NCI-H524 treated with DMSO at 0.1 percent for 48 hours (cell line): ENCODE data around the gene ZNF266.

Source experiments
- DNase-seq: peaks from one replicate; lab custom pipeline; 2025; lab: John Stamatoyannopoulos, UW

ZNF266 gene

DNA sequence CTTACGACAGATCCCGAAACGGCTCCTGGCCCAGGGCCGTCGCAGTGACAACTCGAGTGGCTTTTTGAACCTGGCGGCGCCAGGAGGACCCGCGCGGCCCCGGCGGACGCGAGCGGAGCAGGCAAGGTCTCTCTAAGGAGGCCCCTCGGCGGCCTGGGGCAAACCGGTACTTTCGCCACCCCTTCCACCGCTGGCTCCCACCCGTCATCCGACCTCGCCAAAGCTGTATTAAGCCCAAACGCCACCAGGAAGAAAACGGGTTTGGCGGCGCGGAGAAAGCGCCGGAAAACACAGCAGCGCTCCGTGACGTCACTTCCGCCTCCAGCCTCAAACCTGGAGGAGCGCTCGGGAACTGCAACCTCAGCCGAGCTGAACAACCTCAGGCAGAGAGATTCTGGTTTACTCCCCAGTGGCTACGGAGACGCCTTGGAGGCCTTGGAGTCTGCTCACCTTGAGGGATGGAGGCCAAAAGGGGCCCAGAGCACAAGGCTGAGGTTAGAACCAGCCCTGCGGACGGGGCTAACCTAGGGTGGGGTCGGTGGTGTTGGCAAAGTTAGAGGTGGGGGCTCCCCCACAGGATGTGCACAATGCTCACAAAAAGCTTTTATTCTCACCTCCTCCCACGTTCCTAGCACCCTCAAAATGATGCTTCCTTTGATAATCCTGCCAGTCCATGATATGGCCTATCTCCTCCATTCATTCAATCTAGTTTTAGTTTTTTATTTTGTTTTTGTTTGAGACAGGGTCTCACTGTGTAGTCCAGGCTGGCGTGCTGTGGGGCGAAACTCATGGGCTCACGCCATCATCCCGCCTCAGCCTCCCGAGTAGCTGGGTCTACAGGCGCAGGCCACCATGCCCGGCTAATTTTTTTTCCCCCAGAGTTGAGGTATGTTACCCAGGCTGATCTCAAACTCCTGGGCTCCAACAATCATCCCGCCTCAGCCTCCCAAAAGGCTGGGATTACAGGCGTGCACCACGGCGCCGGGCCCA, at the start of gene ZNF266:
Gene ZNF266 (minus strand): TSS at position 295 of the 990 bp plus-strand sequence. CDS start 15,484 bp downstream, outside the sequence.
- DNase-seq: peak; percentile 28

DNA sequence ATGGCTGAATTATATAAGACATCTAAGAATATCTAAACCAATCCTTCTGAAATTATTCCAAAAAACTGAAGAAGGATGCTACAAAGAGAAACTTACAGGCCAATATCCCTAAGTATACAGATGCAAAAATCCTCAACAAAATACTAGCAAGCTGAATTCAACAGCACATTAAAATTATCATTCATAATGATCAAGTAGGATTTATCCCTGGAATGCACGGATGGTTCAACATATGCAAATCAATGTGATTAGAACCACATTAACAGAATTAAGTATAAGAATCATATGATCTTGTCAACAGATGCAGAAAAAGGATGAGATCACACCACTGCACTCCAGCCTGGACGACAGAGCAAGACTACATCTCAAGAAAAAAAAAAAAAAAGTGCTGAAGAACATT, 49.8 kb upstream of the ZNF266 start:
- no peak for DNase-seq

DNA sequence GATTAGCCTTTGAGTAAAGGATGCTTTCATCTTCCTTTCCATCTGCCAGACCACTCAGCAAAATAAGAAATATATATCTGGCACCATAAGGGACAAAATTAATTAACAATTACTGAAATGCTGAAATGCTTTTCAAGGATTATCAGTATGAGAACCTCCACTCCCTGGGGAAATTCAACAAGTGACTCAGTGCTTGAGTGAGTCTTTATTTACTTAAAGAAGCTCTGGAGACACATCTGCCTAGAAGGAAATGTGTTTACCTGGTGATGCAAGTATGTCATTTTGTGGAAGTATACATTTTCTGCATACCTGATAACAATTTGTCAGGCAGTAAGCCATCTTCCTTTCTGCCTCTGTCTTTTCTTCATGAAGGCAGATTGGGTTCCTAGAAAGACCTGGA, 39.6 kb upstream of the ZNF266 start:
- peak; percentile 54 for DNase-seq

DNA sequence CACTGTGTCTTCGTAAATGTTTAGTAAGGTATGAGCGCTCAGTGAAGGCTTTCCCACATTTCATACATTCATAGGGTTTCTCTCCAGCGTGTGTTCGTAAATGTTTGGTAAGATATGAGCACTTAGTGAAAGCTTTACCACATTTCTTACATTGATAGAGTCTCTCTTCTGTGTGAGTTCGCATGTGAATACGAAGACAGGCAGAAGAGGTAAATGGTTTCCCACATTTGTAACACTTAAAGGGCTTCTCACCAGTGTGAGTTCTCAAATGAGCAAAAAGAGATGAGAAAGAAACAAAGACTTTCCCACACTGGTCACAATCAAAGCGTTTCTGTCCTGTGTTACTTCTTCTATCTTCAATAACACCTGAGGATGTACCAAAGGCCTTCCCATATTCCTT, 31.8 kb upstream of the ZNF266 start:
- no peak for DNase-seq

DNA sequence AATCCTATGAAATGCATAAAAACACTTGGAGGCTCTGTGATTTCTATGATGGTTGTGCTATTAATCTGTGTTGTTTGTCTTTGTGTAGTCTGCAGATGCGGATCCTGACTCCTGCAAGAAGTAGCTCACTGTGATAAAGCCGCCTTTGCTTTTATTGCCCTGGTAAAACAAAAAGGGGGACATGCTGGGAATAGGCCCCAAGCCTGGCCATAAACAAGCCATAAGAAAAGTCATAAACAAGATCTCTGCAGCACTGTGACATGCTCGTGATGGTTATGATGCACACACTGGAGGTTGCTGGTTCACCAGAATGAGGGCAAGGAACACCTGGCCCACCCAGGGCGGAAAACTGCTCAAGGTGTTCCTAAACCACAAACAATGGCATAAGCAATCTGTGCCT, 26.6 kb upstream of the ZNF266 start:
- DNase-seq: no peak

DNA sequence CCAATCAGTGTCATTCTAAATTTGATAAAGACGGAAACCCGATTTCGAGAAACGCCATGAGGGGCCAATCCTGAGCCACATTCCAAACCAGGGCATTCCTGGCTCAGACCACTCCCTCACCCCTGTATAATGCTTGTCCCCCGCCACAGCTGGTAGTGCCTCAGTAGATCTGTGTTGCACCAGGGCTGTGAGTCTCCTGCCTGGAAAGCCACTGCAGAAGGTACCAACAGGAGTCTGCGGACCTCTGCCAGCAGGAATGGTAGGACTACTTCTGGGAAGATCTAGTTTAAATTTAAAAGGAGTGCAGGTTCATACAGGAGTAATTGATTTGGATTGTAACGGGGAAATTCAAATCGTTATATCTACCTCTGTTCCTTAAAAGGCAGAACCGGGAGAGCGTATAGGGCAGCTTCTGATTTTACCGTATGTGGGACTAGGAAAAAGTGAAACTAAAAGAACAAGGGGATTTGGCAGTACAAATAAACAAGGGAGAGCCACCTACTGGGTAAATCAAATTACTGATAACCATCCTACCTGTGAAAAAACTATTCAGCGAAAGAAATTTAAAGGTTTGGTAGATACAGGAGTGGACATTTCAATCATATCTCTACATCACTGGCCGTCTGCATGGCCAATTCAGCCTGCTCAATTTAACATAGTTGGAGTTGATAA, 20.8 kb upstream of the ZNF266 start:
- DNase-seq: no peak

DNA sequence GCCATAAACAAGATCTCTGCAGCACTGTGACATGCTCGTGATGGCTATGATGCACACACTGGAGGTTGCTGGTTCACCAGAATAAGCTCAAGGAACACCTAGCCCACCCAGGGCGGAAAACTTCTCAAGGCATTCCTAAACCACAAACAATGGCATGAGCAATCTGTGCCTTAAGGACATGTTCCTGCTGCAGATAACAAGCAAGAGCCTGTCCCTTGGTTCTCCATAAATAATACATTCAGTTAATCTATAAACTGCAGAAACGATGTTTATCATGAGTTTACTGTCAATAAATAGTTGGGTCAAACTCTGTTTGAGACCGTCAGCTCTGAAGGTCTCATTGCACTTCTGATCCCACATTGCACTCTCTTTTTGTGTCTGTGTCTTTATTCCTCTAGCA, 18.6 kb upstream of the ZNF266 start:
- DNase-seq: no peak

DNA sequence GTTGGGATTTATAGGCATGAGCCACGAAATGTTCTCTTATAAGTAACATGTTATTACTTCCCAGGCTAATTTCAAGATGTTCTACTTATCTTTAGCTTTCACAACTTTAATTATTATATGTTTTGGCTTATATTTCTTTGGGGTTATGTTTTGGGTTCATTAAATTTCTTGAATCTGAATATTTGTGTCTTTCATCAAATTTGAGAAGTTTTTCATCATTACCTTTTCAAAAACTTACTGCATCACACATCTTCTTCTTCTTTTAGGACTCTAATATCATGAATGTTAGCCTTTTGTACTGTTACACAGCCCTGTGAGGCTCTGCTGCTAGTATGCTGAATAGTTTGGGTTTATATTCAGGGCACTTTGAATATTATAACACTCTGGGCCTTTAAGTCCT, 9.7 kb upstream of the ZNF266 start:
- DNase-seq: no peak

DNA sequence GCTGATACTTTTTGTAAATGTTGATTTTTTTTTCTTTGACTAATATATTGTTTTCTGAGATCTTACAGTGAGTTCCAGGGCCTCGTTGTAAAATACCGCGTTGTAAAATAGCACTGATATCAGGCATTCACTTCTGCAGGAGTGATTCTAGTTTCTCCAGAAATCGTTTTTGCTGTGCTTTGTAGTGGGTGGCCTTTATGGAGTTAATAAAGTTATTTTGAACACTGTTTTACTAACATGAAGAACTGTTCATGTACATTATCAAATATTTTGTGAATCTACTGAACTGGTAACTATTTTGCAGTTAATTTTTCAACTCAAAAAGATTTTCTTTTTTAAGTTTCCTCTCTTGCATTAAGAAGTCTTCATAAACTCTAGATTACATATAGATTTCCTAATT, 985 bp upstream of the ZNF266 start:
- DNase-seq: no peak

DNA sequence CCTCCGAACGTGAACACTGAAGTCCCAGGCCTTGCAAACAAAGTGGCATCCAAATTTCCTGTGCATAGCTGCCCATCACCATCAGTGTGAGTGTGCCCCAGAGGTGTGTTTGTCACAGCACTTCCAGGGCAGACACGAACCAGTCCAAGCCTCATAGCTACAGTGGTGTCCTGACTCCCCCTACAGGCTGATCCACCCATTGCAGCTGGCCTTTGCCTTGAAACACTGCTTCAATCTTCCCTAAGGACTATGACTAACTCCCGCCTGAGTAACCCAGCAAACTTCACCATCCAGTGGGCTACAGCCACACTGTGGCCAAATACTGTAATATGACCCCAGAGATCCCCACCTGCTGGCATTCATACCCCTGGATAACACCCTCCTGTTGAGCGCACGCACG, 3.9 kb downstream of the ZNF266 start:
- DNase-seq: no peak

DNA sequence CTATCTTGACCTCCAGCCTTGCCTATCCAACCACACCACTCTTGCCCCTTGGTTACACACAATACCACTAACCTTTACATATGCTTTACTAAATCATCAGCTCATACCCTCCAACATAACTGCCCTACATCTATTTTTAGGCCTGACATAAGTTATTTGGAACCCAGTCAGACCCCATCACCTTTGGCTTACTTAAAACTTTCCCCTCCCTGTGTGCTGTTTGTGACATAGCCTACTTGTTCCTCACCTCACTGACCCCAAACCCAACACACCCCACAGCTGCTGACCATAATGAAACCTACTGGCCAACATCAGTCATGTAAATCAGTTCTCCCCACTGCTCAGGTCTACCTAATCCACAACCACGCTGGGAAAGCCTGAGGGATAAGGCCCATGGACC, 4.9 kb downstream of the ZNF266 start:
- DNase-seq: no peak

DNA sequence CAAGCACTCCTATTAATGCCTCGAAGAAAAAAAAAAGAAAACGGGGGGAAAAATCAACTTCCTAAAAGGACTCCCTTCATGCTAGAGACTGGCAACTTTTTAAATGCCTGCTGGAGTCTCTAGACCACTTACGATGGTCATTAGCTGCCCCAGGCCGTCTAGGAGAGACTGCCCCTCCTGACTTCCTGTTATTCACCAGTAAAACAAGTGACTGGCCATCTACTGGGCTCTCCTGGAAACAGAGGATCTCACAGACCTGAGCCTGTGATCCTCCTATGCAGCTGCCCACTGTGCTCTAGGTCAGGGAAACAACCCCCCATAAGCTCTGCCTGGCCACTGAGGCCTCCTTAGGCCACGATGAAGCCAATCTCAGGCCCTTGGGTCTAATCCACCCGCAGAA, 7.4 kb downstream of the ZNF266 start:
- DNase-seq: no peak

DNA sequence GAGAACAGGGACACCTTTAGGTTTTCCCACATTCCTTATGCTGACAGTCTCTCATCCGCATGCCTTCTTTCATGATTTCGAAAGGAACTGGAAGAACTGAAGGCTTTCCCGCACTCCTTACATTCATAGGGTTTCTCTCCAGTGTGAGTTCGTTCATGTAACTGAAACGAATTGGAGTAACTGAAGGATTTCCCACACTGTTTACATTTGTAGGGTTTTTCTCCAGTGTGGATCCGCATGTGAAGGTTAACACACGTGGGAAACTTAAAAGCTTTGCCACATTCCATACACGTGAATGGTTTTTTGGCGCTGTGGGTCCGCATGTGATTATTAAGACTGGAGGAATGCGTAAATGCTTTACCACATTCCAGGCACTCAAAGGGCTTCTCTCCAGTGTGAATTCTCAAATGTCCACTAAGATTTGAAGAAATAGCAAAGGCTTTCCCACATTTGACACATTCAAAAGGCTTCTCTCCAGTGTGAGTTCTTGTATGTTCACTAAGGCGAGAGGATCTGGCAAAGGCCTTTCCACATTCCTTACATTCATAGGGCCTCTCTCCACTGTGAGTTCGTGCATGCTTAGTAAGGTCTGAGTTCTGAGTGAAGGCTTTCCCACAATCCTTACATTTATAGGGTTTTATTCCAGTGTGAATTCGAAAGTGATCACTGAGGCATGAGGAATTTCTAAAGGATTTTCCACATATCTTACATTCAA, 22.0 kb downstream of the ZNF266 start:
- no peak for DNase-seq

DNA sequence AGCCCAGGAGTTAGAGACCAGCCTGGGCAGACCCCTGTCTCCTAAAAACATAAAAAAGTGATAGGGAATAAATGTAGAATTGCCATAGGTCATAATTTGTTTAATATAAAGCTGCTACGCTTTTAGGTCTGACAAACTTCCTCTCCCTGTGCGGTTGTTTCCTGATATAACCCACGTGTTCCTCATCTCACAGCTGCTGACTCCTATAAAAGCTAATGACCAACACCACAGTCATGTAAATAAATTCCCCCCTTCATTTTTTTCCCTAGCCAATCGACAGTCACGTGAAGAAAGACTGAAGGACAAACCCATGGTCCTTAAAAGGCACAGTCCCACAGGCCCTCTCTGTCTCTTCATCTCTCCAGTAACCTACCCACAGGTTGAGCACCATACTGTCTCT, 27.5 kb downstream of the ZNF266 start:
- no peak for DNase-seq

DNA sequence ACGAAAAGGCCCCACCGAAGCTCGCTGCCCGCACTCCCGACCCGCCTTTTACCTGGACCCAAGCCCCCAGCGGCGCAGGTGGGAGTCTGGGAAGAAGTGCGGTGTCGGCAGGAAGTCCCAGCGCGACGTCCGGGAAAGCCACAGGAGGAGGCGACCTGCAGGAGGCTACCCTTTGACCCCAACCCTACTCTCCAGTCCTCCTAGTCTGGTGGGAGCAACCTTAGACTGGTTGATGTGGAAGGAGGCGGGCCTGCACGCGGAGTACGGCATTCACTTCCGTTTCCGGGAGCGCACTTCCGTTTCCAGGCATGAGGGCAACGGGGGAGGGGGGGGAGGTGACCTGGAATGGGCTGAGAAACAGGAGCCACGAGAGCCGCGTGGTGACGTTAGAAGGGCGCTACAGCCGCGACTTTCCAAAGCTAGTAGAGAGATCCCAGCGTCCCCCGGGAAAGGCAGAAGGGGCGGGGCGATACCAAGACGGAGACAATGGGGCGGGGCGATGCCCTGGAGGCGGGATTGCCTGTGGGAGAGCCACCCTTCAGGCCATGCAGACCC, 28.5 kb downstream of the ZNF266 start:
- DNase-seq: no peak

DNA sequence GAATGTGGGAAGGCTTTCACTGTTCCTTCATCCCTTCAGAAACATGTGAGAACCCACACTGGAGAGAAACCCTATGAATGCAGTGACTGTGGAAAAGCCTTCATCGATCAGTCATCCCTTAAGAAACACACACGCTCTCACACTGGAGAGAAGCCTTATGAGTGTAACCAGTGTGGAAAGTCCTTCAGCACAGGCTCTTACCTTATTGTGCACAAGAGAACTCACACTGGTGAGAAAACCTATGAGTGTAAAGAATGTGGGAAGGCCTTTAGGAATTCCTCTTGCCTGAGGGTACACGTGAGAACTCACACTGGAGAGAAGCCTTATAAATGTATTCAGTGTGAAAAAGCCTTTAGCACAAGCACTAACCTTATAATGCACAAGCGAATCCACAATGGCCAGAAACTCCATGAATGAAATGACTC, 54.0 kb downstream of the ZNF266 start:
- no peak for DNase-seq

DNA sequence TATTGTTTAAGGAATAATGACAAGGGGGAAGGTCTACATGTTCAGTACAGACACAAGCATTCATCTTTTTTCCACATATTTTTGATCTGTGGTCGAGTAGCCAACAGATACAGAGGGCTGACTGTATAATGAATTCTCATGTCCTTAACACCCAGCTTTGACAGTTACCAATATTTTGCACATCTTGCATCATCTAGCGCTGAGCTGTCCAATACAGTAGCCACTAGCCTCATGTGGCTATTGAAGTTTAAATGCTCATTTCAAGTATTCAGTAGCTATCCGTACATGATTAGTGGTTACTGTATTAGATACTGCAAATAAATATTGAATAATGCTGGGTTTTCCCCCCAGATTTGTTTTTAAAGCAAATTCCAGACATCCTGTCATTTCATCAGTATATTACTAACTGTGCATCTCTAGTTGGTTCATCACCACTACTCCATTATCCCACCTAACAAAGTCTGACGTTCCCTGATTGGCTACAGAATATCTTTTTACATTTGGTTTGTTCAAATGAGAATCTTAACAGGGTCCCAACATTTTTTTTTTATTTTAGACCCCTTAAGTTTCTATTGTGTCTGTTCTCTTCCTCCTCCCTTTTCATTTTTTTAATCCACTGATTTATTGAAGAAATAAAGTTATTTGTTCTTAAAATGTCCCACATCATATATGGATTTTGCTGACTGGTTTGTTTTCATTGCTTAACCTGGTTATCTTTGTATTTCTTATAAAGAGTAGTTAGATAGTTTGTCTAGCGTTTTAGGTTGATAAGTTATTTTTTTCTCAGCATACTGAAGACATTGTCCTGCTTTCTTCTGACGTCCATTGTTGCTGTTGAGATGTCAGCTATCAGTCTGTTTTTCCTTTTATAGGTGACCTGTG, 64.4 kb downstream of the ZNF266 start:
- no peak for DNase-seq

DNA sequence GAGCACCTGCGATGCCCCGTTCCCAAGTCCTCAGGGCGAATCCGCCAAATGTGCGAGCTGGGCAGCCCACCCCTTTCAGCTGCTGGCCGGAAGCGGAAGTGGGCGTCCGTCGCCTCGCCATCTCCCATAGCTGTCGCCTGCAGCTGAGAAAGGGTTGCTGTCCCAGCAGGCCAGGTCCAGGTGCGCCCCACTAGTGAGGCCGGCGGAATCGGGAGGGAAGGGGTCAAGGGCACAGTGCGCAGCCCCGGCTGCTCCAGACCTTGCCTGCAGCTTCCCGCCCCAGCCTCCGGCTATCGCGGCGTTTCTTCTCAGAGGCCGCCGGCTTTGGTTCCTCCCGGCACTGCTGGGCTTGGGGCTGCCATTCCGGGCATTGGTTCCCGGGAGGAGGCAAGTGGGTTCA, 72.5 kb downstream of the ZNF266 start, which contains the start of gene ZNF177:
Gene ZNF177 (plus strand): TSS at position 109 of the 400 bp plus-strand sequence. CDS start 15,299 bp downstream, outside the sequence.
- DNase-seq: no peak
